ENCODE data around the gene MAN2B2.

MAN2B2 gene

DNA sequence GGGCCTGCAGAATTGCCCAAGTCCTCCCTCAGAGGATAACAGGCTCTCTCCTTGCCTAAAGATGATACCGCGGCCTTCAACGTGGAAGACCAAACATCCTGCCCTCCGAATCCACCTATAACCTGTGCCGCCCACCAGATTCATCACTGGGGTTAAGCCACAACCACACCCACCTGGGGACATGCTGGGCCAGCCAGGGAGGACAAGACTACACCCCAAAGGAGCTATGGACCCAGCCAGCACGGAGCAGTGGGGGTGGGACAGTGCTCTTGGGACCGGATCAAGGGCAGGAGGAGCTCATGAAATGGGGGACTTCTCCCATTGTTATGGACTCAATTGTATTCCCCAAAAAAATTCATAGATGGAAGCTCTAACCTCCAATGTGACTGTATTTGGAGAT lies 6.8 kb upstream of the MAN2B2 start:
- no peak for DNase-seq

DNA sequence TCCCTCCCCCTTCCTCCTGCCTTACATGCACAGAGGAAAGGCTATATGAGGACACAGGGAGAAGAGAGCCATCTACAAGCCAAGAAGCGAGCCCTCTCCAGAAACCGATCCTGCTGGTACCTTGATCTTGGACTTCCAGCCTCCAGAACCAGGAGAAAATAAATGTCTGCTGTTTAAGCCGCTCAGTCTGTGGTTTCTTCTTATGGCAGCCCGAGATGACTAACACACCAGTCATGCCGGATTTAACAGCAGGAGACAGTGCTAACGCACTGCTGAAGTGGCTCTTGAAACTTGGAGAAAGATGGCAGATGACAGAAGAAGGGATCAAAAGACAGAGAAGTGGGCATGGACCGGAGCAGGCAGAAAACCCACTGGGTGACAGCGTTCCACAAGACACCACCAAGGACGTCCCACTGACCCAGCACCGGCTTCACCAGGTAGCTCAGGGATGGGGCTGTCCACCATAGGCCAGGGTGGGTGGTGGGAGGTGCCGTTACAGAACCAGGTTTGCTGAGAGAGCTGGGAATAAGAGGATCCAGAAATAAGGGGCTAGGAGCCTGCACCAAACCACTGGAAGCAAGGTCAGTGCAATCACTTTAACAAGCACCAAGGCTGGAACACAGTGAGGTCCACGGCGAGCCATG lies 6.2 kb upstream of the MAN2B2 start:
- no peak for DNase-seq

DNA sequence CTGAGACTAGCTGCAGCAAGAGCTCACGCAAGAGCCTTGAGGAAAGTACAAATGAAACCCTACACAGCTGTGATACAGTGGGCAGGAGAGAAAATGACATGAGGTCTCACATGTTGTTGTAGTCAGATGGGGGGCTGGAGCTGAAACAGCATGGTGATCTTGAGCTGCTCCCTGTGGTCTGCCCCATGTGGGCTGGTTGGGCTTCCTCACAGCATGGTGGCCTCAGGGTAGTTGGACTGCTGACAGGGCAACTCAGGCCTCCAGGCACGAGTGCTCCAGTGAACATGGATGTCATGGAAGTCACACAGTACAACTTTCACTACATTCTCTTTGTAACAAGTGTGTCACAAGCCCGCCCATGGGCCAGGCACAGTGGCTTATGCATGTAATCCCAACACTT lies 3.4 kb upstream of the MAN2B2 start:
- no peak for DNase-seq

DNA sequence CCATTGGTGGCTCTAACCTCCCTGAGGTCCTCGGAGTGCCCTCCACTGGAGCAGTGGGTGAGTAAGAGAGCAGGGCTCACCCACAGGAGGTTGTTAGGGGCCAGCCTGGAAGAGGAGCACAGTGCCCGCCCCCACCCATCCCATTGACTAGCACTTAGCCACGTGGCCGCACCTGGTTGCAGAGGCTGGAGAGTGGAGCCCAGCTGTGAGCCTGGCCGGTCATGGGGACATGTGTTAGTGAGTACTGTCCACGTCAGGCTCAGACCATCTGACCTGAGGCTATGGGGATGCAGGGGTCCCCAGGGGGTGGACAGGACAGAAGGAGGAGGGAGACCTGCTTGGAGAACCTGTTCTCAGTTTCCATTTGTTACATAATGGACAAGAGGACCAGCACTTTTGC lies 1.4 kb upstream of the MAN2B2 start:
- no peak for DNase-seq

DNA sequence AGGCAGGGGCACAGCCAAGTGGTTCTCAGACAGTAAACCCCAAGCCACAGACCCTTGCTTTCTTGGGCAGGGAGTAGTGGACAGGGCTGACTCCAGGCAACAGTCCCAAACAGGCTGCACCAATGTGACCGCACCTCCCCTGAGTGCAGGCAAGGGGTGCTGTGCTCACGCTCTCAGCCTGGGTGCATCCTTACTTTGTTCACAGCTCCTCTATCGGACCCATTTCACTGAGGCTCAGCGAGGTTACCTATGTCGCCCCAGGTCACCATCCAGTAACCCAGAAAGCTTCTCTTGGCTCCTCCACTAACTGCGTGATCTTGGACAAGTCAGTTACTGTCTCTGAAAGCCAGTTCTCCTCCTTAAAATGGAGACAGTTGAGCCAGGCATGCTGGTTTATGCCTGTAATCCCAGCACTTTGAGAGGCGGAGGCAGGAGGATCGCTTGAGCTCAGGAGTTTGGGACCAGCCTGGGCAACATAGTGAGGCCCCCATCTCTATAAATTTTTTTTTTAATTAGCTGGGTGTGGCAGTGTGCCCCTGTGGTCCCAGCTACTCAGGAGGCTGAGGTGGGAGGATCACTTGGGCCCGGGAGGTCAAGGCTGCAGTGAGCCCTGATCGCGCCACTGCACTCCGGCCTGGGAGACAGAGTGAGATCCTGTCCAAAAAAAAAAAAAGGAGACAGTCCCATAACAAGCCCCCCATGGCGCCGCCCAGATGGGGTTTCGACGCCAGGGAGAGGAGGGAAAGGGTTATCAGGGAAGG lies 823 bp upstream of the MAN2B2 start:
- DNase-seq: no peak

DNA sequence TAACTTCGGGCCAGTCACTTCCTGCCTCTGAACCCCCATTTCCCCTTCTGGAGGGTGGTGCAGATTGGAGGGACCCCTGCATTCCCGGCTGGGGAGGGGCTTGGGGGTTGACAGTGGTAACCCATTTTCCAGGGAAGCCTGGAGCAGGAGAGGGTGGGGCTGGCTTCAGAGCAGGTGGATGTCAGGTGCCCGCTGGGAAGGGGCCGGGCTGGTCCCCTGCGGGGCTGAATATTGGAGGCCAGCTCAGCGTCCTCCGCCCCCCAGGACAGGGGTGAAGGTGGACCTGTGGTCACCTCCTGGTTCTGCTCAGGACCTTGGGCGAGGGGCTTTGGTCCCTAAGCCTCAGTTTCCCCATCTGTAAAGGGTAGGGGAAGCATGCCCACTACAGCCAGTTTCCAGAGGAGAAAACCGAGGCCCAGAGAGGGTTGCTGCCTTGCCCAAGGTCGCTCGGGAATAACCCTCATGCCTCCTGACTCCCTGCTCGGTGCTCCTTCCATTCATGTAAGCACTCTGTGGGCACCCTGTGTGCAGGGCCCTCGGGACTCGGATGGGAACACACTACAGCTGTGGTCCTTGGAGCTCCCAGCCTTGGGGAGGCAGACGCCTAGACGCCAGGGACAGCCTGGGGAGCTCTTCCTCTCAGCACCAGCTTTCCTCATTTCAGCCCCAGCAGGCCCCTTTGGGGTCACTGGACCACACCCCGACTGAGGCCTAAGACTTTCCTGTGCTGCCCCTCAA lies 683 bp downstream of the MAN2B2 start:
- DNase-seq: no peak

DNA sequence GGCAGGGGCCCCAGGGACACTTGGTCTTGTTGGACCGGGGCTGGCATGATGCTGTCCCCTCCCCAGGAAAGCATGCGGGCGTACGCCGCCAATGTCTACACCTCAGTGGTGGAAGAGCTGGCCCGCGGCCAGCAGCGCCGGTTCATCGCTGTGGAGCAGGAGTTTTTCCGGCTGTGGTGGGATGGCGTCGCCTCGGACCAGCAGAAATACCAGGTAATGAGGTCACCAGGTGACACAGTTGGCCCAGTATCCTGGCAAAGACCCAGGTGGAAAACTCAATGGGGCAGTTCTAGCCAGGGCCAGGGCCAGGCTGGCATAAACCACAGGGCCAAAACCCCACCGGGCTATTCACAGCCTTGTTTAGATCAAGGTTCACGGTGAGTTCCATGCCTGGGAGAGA lies 1.5 kb downstream of the MAN2B2 start:
- DNase-seq: no peak

DNA sequence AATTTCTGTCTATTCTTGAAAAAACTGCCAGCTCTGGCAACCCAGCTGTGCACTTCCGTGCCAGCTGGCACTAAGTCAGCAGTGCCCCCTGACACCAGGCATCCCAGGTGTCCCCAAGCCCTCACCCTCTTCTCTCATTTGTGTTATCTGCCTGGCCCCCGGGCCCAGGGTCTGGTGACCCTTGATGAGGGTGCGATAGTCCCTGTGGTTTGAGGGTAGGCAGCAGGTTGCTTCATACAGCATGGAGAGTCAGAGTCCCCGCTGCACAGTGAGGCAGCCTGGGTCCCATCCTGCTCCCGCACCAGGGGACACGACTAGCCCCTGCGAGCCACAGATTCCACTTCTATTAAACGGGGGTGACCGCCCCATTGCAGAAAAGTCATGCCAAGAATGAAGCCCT lies 1.9 kb downstream of the MAN2B2 start:
- no peak for DNase-seq

DNA sequence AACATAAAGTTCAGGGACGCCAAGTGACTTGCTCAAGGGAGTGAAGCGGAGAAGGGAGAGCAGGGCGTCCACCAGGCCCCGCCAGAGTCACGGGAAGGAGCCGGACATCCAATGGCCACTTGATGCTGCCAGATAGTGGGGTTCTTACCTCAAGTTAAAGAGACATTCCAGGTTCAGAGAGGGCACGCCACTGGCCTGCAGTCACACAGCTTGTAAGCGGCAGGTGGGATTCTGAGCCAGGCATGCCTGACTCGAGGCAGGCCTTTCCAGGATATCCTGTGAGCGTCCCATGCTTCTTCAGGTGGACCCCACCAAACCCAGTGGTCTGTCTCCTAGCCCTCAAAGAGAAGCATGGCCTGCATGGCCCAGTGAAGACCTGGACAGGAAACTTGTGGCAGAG lies 2.4 kb downstream of the MAN2B2 start:
- DNase-seq: no peak

DNA sequence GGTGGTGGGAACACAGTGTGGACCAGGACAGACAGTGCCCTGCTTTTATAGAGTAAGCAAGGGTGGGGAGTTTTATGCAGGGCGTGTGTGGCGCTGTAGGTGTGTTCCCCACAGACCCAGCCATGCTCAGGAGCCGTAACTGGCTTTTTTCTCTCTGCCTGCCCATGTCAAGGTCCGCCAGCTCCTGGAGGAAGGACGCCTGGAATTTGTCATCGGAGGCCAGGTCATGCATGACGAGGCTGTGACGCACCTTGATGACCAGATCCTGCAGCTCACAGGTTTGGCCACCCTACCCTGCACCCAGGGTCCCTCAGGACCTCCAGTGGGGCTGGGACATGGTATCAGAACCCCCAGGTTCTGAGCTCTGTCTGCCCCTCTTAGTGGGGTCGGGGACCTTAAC lies 3.2 kb downstream of the MAN2B2 start:
- DNase-seq: no peak

DNA sequence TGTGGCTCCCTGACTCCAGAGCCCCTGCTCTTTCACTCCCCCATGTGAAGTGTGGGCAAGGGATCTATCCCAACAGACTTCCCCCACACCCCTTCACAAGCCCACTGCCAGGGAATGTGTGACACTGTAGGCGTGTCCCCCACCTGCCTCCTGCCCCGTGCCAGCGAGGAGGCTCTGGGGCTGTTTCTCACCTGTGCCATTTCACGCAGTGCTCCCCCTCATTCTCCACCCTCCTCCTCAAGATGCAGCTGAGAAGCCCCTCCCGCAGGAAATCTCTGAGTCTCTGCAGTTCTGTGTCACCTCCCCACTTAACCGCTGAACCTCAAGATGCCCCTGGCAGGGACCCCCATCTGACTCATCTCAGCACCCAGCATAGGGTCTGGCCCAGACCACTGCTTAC lies 5.4 kb downstream of the MAN2B2 start:
- DNase-seq: no peak

DNA sequence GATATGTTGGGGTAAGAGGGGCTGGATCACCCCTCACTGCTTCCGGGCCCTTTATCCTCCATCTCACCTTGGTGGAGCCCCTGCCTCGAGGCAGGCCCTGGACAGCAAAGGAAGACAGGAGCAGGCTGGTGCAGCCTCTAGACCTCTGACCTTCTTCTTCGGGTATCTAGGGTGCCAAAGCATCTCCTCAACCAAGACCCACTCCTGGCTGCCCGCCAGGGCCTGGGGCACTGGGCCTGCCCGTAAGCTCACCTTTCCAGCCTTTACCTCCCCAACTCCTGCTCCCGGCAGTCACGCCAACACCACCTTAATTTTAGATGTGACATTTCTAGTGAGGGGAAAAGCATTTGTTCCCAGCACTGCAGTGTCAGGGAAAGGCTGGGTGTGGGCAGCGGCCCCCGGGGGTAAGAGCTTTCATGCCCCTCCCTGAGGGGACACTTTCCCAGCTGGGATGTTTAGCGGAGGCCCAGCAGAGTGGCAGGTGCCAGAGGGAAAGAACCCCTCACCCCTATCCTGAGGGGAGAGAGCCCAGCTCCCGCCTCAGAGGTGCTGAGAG lies 6.7 kb downstream of the MAN2B2 start:
- no peak for DNase-seq

DNA sequence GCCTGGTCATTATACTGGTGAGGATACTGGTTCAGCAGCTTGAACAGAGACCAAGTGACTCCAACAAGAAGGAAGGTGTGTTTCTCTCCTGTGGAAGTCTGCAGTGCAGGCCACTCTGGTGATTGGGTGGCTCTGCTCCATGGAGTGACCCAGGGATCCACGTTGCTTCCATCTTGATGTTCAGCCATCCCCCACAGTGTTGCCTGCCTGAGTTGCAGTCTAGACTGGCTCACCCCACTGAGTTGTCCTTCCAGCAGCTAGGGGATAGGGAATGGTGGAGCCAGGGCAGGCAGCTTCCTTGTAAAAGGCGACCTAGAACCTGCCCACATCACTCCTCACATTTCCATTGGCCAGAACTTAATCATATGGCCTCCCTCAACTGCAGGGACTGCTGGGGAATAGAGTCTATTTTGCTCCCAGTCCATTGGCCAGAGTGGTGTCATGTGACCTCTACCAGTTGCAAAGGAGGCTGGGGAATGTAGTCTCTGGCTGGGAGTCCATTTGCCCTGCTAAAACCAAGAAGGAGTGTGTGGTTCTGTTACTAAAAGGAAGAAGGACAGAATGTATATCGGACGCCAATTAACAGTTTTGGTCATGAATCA lies 8.0 kb downstream of the MAN2B2 start:
- DNase-seq: no peak

DNA sequence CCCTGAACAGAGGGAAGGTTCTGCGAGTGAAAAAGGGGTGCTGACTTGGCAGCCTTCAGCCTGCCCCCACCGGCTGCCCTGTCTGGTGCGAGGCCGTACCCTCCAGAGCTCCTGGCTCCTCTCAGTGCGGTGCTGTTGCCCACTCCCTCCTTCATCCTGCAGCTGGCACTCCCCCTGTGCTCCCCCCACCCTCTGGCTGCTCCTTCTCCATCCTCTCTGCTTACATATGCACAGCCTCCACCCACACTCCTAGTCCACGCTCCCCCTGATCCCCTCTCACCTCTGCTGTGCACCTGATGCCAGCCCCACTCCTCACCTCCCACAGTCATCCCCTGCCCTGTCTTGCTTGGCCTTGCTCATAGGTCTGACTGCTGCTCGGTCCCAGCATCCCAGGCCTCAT lies 9.9 kb downstream of the MAN2B2 start:
- no peak for DNase-seq

DNA sequence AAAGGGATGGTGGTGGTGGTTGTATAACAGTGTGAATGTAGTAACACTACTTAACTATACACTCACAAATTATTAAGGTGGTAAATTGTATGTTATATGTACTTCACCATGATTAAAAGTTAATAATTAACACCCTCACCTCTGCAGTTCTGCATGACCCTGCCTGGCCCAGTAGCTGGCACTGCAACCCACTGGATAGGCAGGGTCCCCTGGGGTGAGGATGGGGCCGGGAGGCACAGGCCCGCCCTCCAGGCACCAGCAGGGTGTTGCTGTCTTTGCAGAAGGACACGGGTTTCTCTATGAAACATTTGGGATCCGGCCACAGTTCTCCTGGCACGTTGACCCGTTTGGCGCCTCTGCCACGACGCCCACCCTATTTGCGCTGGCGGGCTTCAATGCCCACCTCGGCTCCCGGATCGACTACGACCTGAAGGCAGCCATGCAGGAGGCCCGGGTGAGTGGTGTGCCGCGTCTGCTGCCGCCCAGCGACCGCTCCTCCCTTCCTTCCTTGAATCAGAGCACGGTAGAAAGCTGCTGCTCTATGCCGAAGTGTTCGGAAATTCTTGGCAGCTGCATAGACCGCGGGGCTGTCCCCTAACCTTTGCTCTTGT lies 11.8 kb downstream of the MAN2B2 start:
- DNase-seq: no peak

DNA sequence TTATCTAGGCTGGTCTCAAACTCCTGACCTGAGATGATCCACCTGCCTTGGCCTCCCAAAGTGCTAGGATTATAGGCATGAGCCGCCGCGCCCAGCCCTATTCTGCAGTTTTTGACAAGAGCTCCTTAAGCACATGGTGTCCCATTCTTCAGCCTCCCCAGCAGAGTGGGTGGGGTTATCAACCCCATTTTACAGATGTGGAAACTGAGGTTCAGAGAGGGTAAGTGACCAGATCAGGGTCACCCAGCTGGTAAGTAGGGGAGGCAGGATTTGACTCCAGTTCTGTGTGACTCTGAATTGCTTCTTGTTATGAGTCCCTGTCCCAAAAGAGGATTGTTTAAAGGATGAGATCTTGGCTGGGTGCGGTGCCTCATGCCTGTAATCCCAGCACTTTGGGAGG lies 14.5 kb downstream of the MAN2B2 start:
- DNase-seq: no peak

DNA sequence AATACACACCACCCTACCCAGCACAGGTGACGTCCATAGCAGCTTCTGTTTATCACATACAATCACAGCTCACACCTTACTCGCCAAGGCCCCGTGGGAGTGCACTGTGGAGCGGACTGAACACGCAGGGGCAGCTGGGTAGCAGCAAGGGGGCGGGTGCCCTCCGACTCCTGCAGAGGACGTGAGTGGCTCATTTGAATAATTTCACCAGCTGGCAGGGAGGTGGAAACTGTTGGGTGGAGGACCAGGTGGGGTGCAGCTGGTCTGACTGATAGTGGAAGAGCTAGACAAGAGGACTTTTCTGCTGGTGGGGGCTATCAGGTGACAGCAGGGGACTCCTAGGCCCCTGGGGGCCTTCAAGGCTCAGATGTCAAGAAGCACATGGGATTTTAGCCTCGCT lies 16.3 kb downstream of the MAN2B2 start:
- no peak for DNase-seq

DNA sequence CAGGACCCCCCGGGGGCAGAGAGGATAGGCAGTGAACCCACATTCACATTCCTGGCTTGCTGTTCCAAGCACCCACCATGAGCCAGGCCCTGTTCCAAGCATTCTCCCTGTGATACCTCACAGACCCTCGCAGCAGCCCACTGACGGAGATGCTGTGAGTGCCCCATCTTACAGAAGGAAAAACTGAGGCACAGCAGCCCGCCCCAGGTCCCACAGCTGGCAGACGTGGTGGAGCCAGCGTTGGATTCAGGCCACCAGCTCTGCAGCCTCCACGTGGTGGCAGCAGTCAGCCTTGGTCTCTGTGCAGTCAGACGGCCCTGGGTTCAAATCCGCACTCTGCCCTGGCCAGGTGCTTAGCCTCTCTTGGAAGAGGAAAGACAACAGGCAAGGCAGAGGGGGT lies 16.8 kb downstream of the MAN2B2 start:
- DNase-seq: no peak

DNA sequence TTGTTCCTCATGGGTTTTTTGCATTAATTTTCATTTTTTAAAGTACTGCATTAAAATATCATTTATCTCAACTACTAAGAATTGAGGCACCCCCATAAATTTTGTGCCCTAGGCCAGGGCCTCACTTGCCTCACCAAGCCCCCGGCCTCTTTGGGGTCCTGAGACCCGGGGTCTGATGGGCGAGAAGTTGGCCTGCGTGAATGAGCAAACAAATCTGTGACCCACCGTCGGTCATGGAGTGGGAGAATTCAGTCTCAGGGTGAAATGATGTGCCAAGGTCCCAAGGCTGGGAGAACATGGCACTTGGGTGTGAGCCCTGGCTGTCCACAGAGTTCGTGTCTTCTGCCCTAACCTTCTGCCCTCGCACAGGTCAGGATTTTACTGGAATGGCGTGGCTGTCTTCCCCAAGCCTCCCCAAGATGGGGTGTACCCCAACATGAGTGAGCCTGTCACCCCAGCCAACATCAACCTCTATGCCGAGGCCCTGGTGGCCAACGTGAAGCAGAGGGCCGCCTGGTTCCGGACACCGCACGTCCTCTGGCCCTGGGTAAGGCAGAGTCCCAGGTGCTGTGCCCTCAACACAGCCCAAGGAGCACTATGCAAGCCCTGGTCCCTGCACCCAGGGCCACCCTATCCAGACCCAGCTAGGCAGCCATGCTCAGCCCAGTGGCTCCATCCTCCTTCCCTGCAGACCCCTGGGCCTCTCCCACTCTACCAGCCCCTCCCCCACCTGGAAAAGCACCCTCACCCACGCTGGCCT lies 18.0 kb downstream of the MAN2B2 start:
- no peak for DNase-seq

DNA sequence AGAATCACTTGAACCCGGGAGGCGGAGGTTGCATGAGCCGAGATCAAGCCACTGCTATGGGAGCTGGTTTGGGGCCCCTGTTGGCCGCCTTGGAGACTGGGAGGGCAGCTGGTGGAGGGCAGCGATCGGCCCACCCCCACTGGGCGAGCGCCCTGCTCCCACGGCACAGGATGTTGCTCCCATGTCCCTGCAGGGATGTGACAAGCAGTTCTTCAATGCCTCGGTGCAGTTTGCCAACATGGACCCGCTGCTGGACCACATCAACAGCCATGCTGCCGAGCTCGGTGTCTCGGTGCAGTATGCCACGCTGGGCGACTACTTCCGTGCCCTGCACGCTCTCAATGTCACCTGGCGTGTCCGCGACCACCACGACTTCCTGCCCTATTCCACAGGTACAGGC lies 19.4 kb downstream of the MAN2B2 start:
- DNase-seq: no peak

DNA sequence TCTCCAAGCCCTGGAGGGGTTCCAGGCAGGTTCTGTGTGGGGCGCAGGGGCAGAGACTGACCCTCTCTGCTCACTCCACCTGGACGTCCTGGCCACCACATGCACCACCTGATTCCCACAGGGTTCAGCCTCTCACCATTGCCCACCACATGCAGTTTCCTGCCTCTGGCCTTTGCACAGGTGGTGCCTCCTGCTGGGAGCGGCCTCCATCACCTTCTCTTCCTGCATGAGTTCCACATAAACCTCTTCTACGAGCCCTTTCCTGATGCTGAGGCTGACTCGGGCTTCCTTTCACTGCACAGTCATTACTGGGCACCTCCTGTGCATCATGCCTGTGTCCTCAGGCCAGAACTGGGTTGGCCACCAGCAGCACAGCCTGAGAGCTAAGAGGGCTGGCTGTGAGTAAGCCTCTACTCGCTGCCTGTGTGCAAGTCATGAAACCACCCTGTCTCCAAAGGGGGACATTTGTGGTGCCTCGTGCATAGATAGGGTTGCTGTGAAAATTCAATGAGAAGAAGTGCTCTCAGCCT lies 19.9 kb downstream of the MAN2B2 start:
- DNase-seq: no peak

All from CD4-positive, alpha-beta T cell treated with Interleukin-17A for 4 hours (primary cell).